IMR-90 (cell line): ENCODE measurements around the gene ZFX. TPM values are rescaled to one million over a fixed set of nuclear protein-coding genes. Genes with fewer than 3 reads are reported as not detected.

Experiments used
- ATAC-seq: fragments of 200-7000 bp; cut with Tn5 transposase; 2 replicates; pipeline ENCODE4 v1.9.1; 2020; ENCODE audit warnings: low read depth, mild to moderate bottlenecking, moderate library complexity
- BruUV-seq: library from RNA; stranded (reverse); fragments of 400-500 nt; replicated peaks from 2 replicates; lab custom pipeline; 2021; lab: Mats Ljungman, UMichigan
- CTCF ChIA-PET: fragments of 300-600 bp; formaldehyde crosslinking; extraction: SDS; loops from one replicate; lab custom pipeline; 2021; ENCODE audit warnings: antibody characterized with exemption; lab: Yijun Ruan, JAX
- POLR2A ChIA-PET: fragments of 300-600 bp; sonication (Branson Sonifier 250); formaldehyde crosslinking; loops from one replicate; lab custom pipeline; 2022; ENCODE audit warnings: antibody characterized with exemption; ENCODE audit not compliant: unreplicated experiment; lab: Charles Lee
- DNase-seq: peaks from one replicate; pipeline ENCODE4 v3.0.0; 2013
- H2AFZ ChIP-seq: replicated peaks from 2 replicates; pipeline ENCODE3; 2013; ENCODE audit warnings: low read length, mild to moderate bottlenecking; ENCODE audit not compliant: poor library complexity
- H2AK5ac ChIP-seq: 2 replicates; pipeline ENCODE4 v1.6.1; 2013; ENCODE audit warnings: low read depth, low read length, inconsistent platforms
- H2AK9ac ChIP-seq: replicated peaks from 2 replicates; pipeline ENCODE3; 2013; ENCODE audit warnings: mild to moderate bottlenecking, low read depth, low read length, moderate library complexity; ENCODE audit not compliant: poor library complexity
- H2BK120ac ChIP-seq: 2 replicates; pipeline ENCODE4 v1.6.1; 2013; ENCODE audit warnings: low read depth, low read length, inconsistent platforms
- H2BK15ac ChIP-seq: 3 replicates; pipeline ENCODE4 v1.6.1; 2013; ENCODE audit warnings: low read depth, low read length, inconsistent platforms
- H2BK20ac ChIP-seq: 2 replicates; pipeline ENCODE4 v1.6.1; 2013; ENCODE audit warnings: low read depth, mild to moderate bottlenecking, inconsistent platforms, low read length, moderate library complexity
- H2BK5ac ChIP-seq: 2 replicates; pipeline ENCODE4 v1.6.1; 2013; ENCODE audit warnings: mild to moderate bottlenecking, low read depth, low read length, inconsistent platforms; ENCODE audit not compliant: poor library complexity, severe bottlenecking
- H3K14ac ChIP-seq: replicated peaks from 2 replicates; pipeline ENCODE4 v1.6.1; 2013; ENCODE audit warnings: low read depth, low read length, inconsistent platforms
- H3K18ac ChIP-seq: 2 replicates; pipeline ENCODE4 v1.6.1; 2013; ENCODE audit warnings: low read depth, low read length, control low read depth
- H3K23ac ChIP-seq: 2 replicates; pipeline ENCODE4 v1.6.1; 2013; ENCODE audit warnings: low read depth, low read length, inconsistent platforms
- H3K27ac ChIP-seq: 2 replicates; pipeline ENCODE4 v1.5.1; 2013; ENCODE audit warnings: mild to moderate bottlenecking, control low read depth, low read length; ENCODE audit not compliant: insufficient read depth
- H3K27me3 ChIP-seq: 2 replicates; pipeline ENCODE4 v1.6.1; 2013; ENCODE audit warnings: low read length; ENCODE audit not compliant: control insufficient read depth, insufficient read depth
- H3K36me3 ChIP-seq: 2 replicates; pipeline ENCODE4 v1.6.1; 2013; ENCODE audit warnings: low read length, mixed read lengths; ENCODE audit not compliant: control insufficient read depth, insufficient read depth
- H3K4ac ChIP-seq: 2 replicates; pipeline ENCODE4 v1.6.1; 2013; ENCODE audit warnings: low read depth, low read length, inconsistent platforms
- H3K4me1 ChIP-seq: 2 replicates; pipeline ENCODE4 v1.6.1; 2013; ENCODE audit warnings: low read length, mixed read lengths; ENCODE audit not compliant: control insufficient read depth, insufficient read depth
- H3K4me2 ChIP-seq: 2 replicates; pipeline ENCODE4 v1.6.1; 2013; ENCODE audit warnings: low read depth, mild to moderate bottlenecking, control low read depth, low read length, moderate library complexity
- H3K4me3 ChIP-seq: 2 replicates; pipeline ENCODE4 v1.5.1; 2013; ENCODE audit warnings: low read depth, mild to moderate bottlenecking, control low read depth, low read length, moderate library complexity; ENCODE audit not compliant: insufficient read depth
- H3K56ac ChIP-seq: 2 replicates; pipeline ENCODE4 v1.6.1; 2013; ENCODE audit warnings: low read length, inconsistent platforms; ENCODE audit not compliant: insufficient read depth; ENCODE audit errors: extremely low read depth
- H3K79me1 ChIP-seq, 2 experiments: 2 replicates each; pipeline ENCODE4 v1.6.1; 2013; ENCODE audit warnings: low read length in 2 of 2, inconsistent platforms in 1 of 2, low read depth in 1 of 2
- H3K9ac ChIP-seq: 2 replicates; pipeline ENCODE4 v1.6.1; 2013; ENCODE audit warnings: low read depth, low read length, control low read depth
- H3K9me1 ChIP-seq: 2 replicates; pipeline ENCODE4 v1.6.1; 2013; ENCODE audit warnings: low read length, inconsistent platforms; ENCODE audit not compliant: insufficient read depth
- H3K9me3 ChIP-seq: 2 replicates; pipeline ENCODE4 v1.6.1; 2013; ENCODE audit warnings: low read length; ENCODE audit not compliant: control insufficient read depth, insufficient read depth
- H4K20me1 ChIP-seq: 2 replicates; pipeline ENCODE4 v1.6.1; 2013; ENCODE audit warnings: low read length, inconsistent platforms; ENCODE audit not compliant: insufficient read depth
- H4K5ac ChIP-seq: 2 replicates; pipeline ENCODE4 v1.6.1; 2013; ENCODE audit warnings: mild to moderate bottlenecking, low read depth, low read length, control low read depth
- H4K8ac ChIP-seq, 2 experiments: 2 replicates each; pipeline ENCODE4 v1.6.1; 2013; ENCODE audit warnings: low read depth in 2 of 2, low read length in 2 of 2, control low read depth in 1 of 2, inconsistent platforms in 1 of 2
- H4K91ac ChIP-seq: 2 replicates; pipeline ENCODE4 v1.6.1; 2013; ENCODE audit warnings: low read depth, low read length, inconsistent platforms; ENCODE audit not compliant: insufficient read depth
- BHLHE40 ChIP-seq: fragments of 150-350 bp; IDR thresholded peaks from 2 replicates; pipeline ENCODE4 v1.6.1; 2016; ENCODE audit warnings: mild to moderate bottlenecking, low read depth, low read length
- CEBPB ChIP-seq: IDR thresholded peaks from 2 replicates; pipeline ENCODE4 v1.6.1; 2012; ENCODE audit warnings: low read depth, low read length, improper control_type of control experiment
- CHD1 ChIP-seq: IDR thresholded peaks from 2 replicates; pipeline ENCODE4 v1.6.1; 2012; ENCODE audit warnings: low read depth, low read length, improper control_type of control experiment
- CTCF ChIP-seq: conservative IDR thresholded peaks from 2 replicates; pipeline ENCODE4 v1.5.1; 2012; ENCODE audit warnings: mild to moderate bottlenecking, low read depth, low read length, improper control_type of control experiment
- ELK1 ChIP-seq: fragments of 150-350 bp; IDR thresholded peaks from 2 replicates; pipeline ENCODE4 v1.6.1; 2016; ENCODE audit warnings: low read depth, mild to moderate bottlenecking, low read length, moderate library complexity, borderline replicate concordance
- FOS ChIP-seq: fragments of 150-350 bp; IDR thresholded peaks from 2 replicates; pipeline ENCODE4 v1.6.1; 2016; ENCODE audit warnings: low read depth, low read length
- MAFK ChIP-seq: IDR thresholded peaks from 2 replicates; pipeline ENCODE4 v1.6.1; 2012; ENCODE audit warnings: low read depth, low read length, improper control_type of control experiment
- MAZ ChIP-seq: IDR thresholded peaks from 2 replicates; pipeline ENCODE4 v1.6.1; 2012; ENCODE audit warnings: low read depth, mild to moderate bottlenecking, low read length, improper control_type of control experiment, moderate library complexity, borderline replicate concordance
- MXI1 ChIP-seq: IDR thresholded peaks from 2 replicates; pipeline ENCODE4 v1.6.1; 2012; ENCODE audit warnings: low read depth, mild to moderate bottlenecking, low read length, moderate library complexity, borderline replicate concordance
- NFE2L2 ChIP-seq: fragments of 150-350 bp; IDR thresholded peaks from 2 replicates; pipeline ENCODE4 v1.6.1; 2016; ENCODE audit warnings: low read depth, mild to moderate bottlenecking, low read length
- POLR2A ChIP-seq: IDR thresholded peaks from 2 replicates; pipeline ENCODE4 v1.6.1; 2012; ENCODE audit warnings: mild to moderate bottlenecking, low read depth, low read length
- RAD21 ChIP-seq: IDR thresholded peaks from 2 replicates; pipeline ENCODE4 v1.6.1; 2012; ENCODE audit warnings: low read length, improper control_type of control experiment
- RCOR1 ChIP-seq: IDR thresholded peaks from 2 replicates; pipeline ENCODE4 v1.6.1; 2012; ENCODE audit warnings: mild to moderate bottlenecking, low read length, improper control_type of control experiment; ENCODE audit not compliant: insufficient replicate concordance
- RFX5 ChIP-seq: IDR thresholded peaks from 2 replicates; pipeline ENCODE4 v1.8.0; 2012; ENCODE audit warnings: low read depth, mild to moderate bottlenecking, low read length, moderate library complexity
- SMC3 ChIP-seq: fragments of 150-350 bp; IDR thresholded peaks from 2 replicates; pipeline ENCODE4 v1.6.1; 2016; ENCODE audit warnings: low read depth, mild to moderate bottlenecking, antibody characterized with exemption, low read length, moderate library complexity
- WGBS, 2 experiments: methylation state at CpG; one replicate each; pipeline versions ENCODE4 v1.1.5 to v1.1.7; 2013; ENCODE audit warnings: missing lambda C conversion rate in 2 of 2; ENCODE audit not compliant: insufficient read length in 1 of 2; ENCODE audit errors: extremely low coverage in 2 of 2; 5-methylcytosine and 5-hydroxymethylcytosine counted together
- dilution Hi-C: fragments of 300-500 bp; cut with HindIII; formaldehyde crosslinking; loops from one replicate; pipeline ENCODE4 v1.14.3; 2018; ENCODE audit warnings: low sequenced_read_pairs; ENCODE audit not compliant: unreplicated experiment
- in situ Hi-C: fragments of 300-500 bp; cut with MboI; formaldehyde crosslinking; loops from 3 replicates; pipeline ENCODE4 v1.14.3; 2019; ENCODE audit warnings: low sequenced_read_pairs, inconsistent platforms, mixed read lengths
- intact Hi-C: fragments of 100-400 bp; cut with micrococcal nuclease; formaldehyde crosslinking; loops from 2 replicates; pipeline ENCODE4 v1.10.0; 2022
- polyA plus RNA-seq, 3 experiments: library from polyadenylated mRNA; depleted of rRNA; stranded (reverse); fragments of >200 nt; gene quantifications; 2 replicates each; pipeline ENCODE4 v1.2.3, GENCODE V29; 2012; ENCODE audit warnings: low replicate concordance in 1 of 3
- total RNA-seq: library from RNA; depleted of rRNA; stranded (reverse); fragments of >200 nt; gene quantifications from 2 replicates; pipeline ENCODE4 v1.2.3, GENCODE V29; 2012
- TF ChIP-seq, protein P1 (sequence below): fragments of 150-350 bp; IDR thresholded peaks from 2 replicates; pipeline ENCODE4 v1.6.1; 2017; ENCODE audit warnings: mild to moderate bottlenecking, antibody characterized with exemption, low read length, low read depth

Gene ZFX
- total and polyA plus RNA-seq, 2 of the 4 experiments (the other 2 are of a cell fraction), result 16.0 to 99.3 TPM

- H2BK5ac ChIP-seq, result no peak overlapping the region
- no peaks in the 10 kb centered on the region for H3K9me3 ChIP-seq
- peaks cover 2% of the 10 kb centered on the region; the same call in 1 of the 2 replicates for H3K4me1 ChIP-seq
- no peak overlapping the region for H2BK15ac ChIP-seq
- DNase-seq (no peak), ATAC-seq (no peak)
- POLR2A ChIA-PET, result no interaction called here
- H2AFZ ChIP-seq, result peak overlapping the region; percentile 24
- no peak overlapping the region for H3K27ac ChIP-seq
- no peaks in the 10 kb centered on the region for H4K20me1 ChIP-seq
- no peak overlapping the region; the same call in 1 of the 2 replicates for H3K14ac ChIP-seq
- in situ Hi-C loops, result no loop called here
- no peaks in the 10 kb centered on the region for H3K9me1 ChIP-seq
- H2AK9ac ChIP-seq, result no peak overlapping the region
- H3K4ac ChIP-seq, result no peak overlapping the region
- H3K23ac ChIP-seq, result no peak overlapping the region
- no peak overlapping the region for H4K5ac ChIP-seq
- H3K4me2 ChIP-seq, result no peak overlapping the region
- no TSS peak for BruUV-seq
- H3K9ac ChIP-seq, result no peak overlapping the region
- no peak overlapping the region for H2BK20ac ChIP-seq
- no peak overlapping the region for H3K56ac ChIP-seq
- peaks cover 9% of the 10 kb centered on the region; the same call in 1 of the 2 replicates for H3K27me3 ChIP-seq
- no peak overlapping the region for H3K4me3 ChIP-seq
- intact Hi-C loops, result no loop called here
- WGBS, 2 experiments, result 67% methylated on average over 4 of the region's 8 CpGs; no CpG with 5 or more reads in 1 of the 2 experiments
- no peak overlapping the region for H4K8ac ChIP-seq
- CTCF ChIA-PET, result no interaction called here
- no peak overlapping the region for H4K91ac ChIP-seq
- no peak overlapping the region for H2BK120ac ChIP-seq
- no peaks in the 10 kb centered on the region for H3K79me1 ChIP-seq
- H3K36me3 ChIP-seq, result no peaks in the 10 kb centered on the region
- dilution Hi-C loops, result no loop called here
- TF ChIP-seq CHD1 (no peak), BHLHE40 (no peak), CTCF (no peak), RAD21 (no peak), FOS (no peak), CEBPB (no peak), RCOR1 (no peak), RFX5 (no peak), MAZ (no peak), POLR2A (no peak), SMC3 (no peak), NFE2L2 (no peak), ELK1 (no peak), MAFK (no peak), MXI1 (no peak)
- TF ChIP-seq, protein P1, sequence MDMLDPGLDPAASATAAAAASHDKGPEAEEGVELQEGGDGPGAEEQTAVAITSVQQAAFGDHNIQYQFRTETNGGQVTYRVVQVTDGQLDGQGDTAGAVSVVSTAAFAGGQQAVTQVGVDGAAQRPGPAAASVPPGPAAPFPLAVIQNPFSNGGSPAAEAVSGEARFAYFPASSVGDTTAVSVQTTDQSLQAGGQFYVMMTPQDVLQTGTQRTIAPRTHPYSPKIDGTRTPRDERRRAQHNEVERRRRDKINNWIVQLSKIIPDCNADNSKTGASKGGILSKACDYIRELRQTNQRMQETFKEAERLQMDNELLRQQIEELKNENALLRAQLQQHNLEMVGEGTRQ, result no peak
- H3K18ac ChIP-seq, result no peak overlapping the region
- H2AK5ac ChIP-seq, result no peak overlapping the region
These were observed 24.4 kb upstream of the ZFX start for GRCh38 chrX:24125028-24125612.
